Kidney epithelial cell (primary cell): Measurements from ENCODE around the gene C1orf174. TPM values are rescaled to one million over a fixed set of nuclear protein-coding genes. Genes with fewer than 3 reads are reported as not detected.

Source experiments
- DNase-seq: peaks from one replicate; pipeline ENCODE4 v3.0.0-alpha.2; 2010; ENCODE audit warnings: low read depth
- H3K27me3 ChIP-seq: 2 replicates; pipeline ENCODE4 v1.6.0; 2011; ENCODE audit warnings: low read length; ENCODE audit not compliant: control insufficient read depth, insufficient read depth
- H3K36me3 ChIP-seq: 2 replicates; pipeline ENCODE4 v1.5.1; 2011; ENCODE audit warnings: low read length; ENCODE audit not compliant: control insufficient read depth, insufficient read depth
- H3K4me3 ChIP-seq: 2 replicates; pipeline ENCODE4 v1.5.1; 2011; ENCODE audit warnings: low read depth, mild to moderate bottlenecking, control low read depth, low read length
- CTCF ChIP-seq: IDR thresholded peaks from 2 replicates; pipeline ENCODE4 v1.5.1; 2011; ENCODE audit warnings: mild to moderate bottlenecking, moderate library complexity, low read length, control low read depth, inconsistent platforms; ENCODE audit not compliant: insufficient read depth, poor library complexity, severe bottlenecking
- total RNA-seq: library from RNA; depleted of rRNA; stranded (reverse); fragments of >200 nt; gene quantifications from 2 replicates; pipeline ENCODE4 v1.2.3, GENCODE V29; 2015

Gene C1orf174
- total RNA-seq, 1 donor from 2014 or later = 33.3 TPM

DNA sequence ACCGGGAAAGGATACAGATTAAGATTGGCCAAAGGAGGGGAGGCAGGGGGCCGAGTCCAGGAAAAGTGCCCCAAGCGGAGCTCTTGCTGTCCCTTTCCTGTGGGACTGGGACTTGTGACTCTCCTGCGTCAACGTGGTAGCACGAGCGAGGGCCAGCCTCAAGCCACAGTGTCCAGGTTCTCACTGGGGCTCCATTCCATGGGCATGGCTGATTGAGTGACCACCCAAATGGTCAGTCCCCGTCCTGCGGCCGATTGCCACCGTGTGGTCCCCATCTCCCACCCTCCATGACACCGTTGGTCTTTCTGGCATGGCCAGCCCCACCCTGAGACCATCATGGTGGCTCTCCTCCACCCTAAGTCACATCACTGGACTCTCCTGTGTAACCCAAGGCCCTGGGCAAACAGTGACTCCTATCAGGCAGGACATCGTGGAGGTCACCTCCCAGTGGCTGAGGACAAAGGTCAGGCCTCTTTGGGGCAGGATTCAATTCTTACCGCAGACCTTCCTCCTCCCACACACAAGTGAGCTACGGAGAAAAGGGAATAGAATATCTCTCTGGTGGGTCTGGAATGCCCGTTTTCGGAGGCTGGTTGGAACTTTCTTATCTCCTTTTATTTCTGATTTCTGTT is 8.9 kb upstream of the C1orf174 start:
- H3K4me3 ChIP-seq = no peak overlapping the region
- no peak for TF ChIP-seq CTCF
- no peak for DNase-seq
- H3K27me3 ChIP-seq = peaks cover 24% of the 10 kb centered on the region
- no peaks in the 10 kb centered on the region for H3K36me3 ChIP-seq

- H3K4me3 ChIP-seq = no peak overlapping the region
- no peaks in the 10 kb centered on the region for H3K36me3 ChIP-seq
- no peak for DNase-seq
- no peak for TF ChIP-seq CTCF
- H3K27me3 ChIP-seq = peaks cover 24% of the 10 kb centered on the region
These were observed 7.6 kb upstream of the C1orf174 start for GRCh38 chr1:3907621-3908165.

- Histone ChIP-seq H3K4me3 (no peak overlapping the region), H3K36me3 (no peaks in the 10 kb centered on the region), H3K27me3 (peaks cover 24% of the 10 kb centered on the region)
- no peak for DNase-seq
- no peak for TF ChIP-seq CTCF
These were observed 7.0 kb upstream of the C1orf174 start for GRCh38 chr1:3907031-3907534.

DNA sequence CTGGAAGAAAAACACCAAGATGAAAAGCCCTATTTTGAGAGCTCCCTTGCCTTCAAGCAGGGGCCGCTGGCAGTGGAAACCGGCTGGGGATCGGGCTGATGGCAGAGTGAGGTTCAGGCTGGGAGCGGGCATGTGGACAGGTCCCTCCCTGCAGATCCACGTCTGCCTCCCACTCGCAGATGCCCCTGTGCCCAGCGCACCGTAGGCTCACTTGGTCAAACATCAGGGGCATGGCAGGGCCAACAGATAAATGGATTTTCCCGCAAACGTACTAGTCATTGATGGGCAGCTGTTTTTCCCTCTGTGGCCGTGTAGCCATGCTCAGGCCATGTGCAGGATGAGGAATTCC is 6.6 kb upstream of the C1orf174 start:
- H3K4me3 ChIP-seq = no peak overlapping the region
- no peaks in the 10 kb centered on the region for H3K36me3 ChIP-seq
- no peak for TF ChIP-seq CTCF
- H3K27me3 ChIP-seq = peaks cover 22% of the 10 kb centered on the region
- no peak for DNase-seq

DNA sequence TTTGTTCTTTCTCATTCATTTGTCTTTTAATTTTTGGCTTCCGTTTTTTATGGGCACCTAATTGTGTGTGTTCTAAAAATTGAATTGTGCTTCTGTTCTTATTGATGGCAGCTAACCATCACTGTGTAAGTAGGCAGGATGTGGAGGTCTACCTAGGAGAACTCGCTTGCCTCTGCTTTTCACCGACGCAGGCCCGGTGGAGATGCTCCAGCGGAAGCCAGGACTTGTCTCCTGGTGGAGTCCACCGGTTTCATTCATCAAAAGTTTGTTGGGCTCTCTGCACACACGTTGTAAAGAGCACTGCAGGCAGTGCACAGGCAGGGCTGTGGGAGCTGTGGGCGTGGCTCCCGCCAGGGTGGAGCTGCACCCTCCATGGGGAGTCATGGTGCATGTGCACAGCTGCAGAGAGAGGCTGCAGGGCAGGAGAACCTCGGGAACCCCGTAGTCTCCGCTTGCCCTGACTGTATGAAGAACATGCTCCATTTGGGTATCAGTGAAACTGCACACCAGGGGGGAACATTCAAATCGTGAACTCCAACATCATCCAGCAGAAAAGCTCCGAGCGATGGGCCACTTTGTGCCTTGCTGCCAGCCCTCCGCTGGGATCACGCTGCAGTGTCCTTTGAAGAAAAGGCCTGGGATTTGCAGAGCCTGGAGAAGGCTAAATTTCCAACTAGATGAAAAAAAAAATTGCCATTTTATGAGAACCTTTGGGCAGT is 6.0 kb upstream of the C1orf174 start:
- no peak for DNase-seq
- Histone ChIP-seq H3K36me3 (no peaks in the 10 kb centered on the region), H3K4me3 (no peak overlapping the region), H3K27me3 (peaks cover 16% of the 10 kb centered on the region)
- no peak for TF ChIP-seq CTCF
